ENCODE measurements around the gene HOMER2.

HOMER2 gene

DNA sequence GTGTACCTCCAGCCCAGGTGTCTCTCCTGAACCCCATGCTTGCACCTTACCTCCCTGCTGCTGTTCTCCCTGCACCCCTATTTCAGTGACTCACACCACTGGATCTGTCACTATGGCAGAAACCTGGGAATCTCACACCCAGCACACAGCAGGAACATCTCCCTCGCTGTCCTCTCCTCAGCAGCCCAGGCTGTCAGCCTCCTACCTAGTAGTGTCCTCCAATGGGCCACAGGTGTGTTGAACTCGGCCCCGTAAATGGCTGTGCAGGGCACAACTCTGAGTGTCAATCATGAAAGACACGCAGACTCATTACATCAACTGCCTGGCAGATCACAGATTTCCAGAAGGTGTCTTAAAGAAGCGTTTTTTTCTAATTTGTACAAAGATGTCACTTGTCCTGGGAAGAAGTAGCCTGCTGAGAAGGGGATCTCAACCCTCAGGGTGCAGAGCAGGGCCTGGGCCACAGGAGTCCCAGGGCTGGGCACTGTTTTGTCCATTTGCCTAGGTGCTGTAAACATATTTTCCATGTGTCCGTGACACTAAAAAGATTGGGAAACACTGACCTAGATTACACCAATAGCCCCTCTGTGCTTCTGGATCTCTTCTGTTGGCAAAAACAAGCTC, 33.8 kb downstream of the HOMER2 start:
- Histone ChIP-seq H3K4me3 (replicated peaks; ENCODE audit: low read depth, low read length) (no peak overlapping the region), H3K36me3 (ENCODE audit: control insufficient read depth, insufficient read depth, low read length) (no peaks in the 10 kb centered on the region), H3K27me3 (replicated peaks; ENCODE audit: control insufficient read depth, insufficient read depth, low read length) (peaks cover 3% of the 10 kb centered on the region)
- DNase-seq (ENCODE audit: extremely low read depth, insufficient read length) = no peak
- TF ChIP-seq, protein P1, sequence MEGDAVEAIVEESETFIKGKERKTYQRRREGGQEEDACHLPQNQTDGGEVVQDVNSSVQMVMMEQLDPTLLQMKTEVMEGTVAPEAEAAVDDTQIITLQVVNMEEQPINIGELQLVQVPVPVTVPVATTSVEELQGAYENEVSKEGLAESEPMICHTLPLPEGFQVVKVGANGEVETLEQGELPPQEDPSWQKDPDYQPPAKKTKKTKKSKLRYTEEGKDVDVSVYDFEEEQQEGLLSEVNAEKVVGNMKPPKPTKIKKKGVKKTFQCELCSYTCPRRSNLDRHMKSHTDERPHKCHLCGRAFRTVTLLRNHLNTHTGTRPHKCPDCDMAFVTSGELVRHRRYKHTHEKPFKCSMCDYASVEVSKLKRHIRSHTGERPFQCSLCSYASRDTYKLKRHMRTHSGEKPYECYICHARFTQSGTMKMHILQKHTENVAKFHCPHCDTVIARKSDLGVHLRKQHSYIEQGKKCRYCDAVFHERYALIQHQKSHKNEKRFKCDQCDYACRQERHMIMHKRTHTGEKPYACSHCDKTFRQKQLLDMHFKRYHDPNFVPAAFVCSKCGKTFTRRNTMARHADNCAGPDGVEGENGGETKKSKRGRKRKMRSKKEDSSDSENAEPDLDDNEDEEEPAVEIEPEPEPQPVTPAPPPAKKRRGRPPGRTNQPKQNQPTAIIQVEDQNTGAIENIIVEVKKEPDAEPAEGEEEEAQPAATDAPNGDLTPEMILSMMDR (IDR thresholded peaks at IDR 0.05; ENCODE audit: insufficient read depth, low read length, poor library complexity, severe bottlenecking) = no peak

DNA sequence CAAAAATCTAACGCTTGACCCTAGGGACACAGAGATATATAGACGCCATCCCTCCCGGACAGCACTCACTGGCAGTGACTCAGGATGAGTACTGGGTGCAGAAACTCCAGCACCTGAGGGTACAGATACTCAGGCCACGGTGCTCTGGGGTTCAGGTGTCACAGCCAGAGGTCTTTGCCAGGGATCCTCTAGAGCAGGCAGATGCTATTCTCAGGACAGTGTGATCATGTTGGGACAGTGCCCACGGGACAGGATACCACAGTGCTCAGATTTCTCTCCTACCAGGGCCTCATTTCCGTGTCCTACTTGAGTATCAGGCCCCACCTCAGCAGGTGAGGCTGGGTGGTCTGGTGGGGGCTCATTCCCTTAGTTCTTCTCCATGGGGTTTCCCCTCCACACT, 34.4 kb downstream of the HOMER2 start:
- no peaks in the 10 kb centered on the region for H3K36me3 ChIP-seq (ENCODE audit: control insufficient read depth, insufficient read depth, low read length)
- no peak overlapping the region for H3K4me3 ChIP-seq (replicated peaks; ENCODE audit: low read depth, low read length)
- no peak for DNase-seq (ENCODE audit: extremely low read depth, insufficient read length)
- H3K27me3 ChIP-seq (replicated peaks; ENCODE audit: control insufficient read depth, insufficient read depth, low read length) = peaks cover 3% of the 10 kb centered on the region
- TF ChIP-seq, protein P1 (IDR thresholded peaks at IDR 0.05; ENCODE audit: insufficient read depth, low read length, poor library complexity, severe bottlenecking) = no peak

DNA sequence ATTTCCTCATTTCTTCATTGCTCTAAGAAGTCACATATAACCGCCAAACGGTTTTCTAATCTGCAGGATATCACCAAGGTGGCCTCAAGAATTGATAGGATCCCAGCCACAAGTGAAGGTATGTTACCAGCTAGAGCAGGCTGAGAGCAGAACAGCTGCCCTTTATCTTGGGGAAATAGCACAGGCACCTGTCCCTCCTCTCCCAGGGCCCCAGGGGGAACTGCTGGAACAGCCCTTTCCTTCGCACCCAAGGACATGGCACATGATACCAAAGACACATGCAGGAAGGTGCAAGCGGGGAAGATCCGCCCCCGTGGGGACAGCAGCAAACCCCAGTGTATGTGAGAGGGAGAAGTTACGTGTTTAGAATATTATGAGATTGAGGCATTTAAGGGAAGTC, 35.3 kb downstream of the HOMER2 start:
- no peaks in the 10 kb centered on the region for H3K36me3 ChIP-seq (ENCODE audit: control insufficient read depth, insufficient read depth, low read length)
- DNase-seq (ENCODE audit: extremely low read depth, insufficient read length) = no peak
- TF ChIP-seq, protein P1 (IDR thresholded peaks at IDR 0.05; ENCODE audit: insufficient read depth, low read length, poor library complexity, severe bottlenecking) = no peak

DNA sequence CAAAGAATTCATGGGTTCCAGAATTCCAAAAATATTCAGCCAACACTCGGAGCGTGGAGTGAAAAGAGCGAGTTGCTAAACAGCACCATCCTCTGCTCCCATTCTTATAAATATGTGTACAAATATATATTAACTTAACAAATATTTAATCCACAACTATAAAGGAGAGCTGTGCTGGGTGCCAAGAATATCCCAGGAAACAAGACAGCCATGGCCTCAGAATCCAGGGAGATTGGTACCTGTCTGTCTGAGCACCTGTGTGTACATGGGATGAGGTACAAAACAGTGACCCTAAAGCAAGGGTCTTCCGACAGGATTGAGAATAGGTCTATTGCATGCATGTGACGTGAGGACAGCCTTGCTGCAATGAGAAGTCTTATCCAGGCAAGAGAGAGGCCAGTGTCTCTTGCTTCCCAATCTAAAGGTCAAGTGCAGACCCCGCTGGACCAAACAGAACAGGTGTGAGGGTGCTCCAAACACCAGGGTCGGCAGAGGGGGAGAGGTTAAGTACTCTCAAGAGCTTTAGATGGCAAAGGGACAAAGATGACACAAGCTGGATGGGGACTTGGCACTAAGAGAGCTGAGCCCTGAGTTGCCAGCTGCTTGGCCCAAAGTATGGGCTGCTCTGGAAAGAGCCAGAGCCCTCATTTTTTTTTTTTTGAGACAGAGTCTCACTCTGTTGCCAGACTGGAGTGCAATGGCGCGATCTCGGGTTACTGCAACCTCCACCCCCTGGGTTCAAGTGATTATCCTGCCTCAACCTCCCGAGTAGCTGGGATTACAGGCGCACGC, 36.2 kb downstream of the HOMER2 start:
- Histone ChIP-seq H3K4me3 (replicated peaks; ENCODE audit: low read depth, low read length) (no peak overlapping the region), H3K36me3 (ENCODE audit: control insufficient read depth, insufficient read depth, low read length) (no peaks in the 10 kb centered on the region), H3K27me3 (replicated peaks; ENCODE audit: control insufficient read depth, insufficient read depth, low read length) (peaks cover 2% of the 10 kb centered on the region)
- DNase-seq (ENCODE audit: extremely low read depth, insufficient read length) = no peak
- TF ChIP-seq, protein P1 (IDR thresholded peaks at IDR 0.05; ENCODE audit: insufficient read depth, low read length, poor library complexity, severe bottlenecking) = no peak

More for the DNA sequence above, 35.3 kb downstream of the HOMER2 start:
- H3K27me3 ChIP-seq (replicated peaks; ENCODE audit: control insufficient read depth, insufficient read depth, low read length) = peaks cover 3% of the 10 kb centered on the region
- H3K4me3 ChIP-seq (replicated peaks; ENCODE audit: low read depth, low read length) = no peak overlapping the region

DNA sequence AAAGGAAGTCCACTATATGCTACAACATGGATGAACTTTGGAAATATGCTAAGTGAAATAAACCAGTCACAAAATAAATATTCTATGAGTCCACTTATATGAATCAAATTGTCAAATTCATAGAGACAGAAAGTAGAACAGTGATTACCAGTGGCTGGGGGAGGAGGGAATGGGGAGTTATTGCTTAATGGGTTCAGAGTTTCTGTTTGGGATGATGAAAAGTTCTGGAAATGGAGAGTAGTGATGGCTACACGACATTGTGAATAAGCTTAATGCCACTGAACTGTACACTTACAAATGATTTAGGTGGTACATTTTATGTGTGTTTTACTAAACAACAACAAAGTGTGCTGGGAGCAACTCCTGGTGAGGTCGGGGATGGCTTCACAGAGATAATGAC, 38.1 kb downstream of the HOMER2 start:
- no peak for DNase-seq (ENCODE audit: extremely low read depth, insufficient read length)
- TF ChIP-seq, protein P1 (IDR thresholded peaks at IDR 0.05; ENCODE audit: insufficient read depth, low read length, poor library complexity, severe bottlenecking) = no peak
- Histone ChIP-seq H3K4me3 (replicated peaks; ENCODE audit: low read depth, low read length) (no peak overlapping the region), H3K27me3 (replicated peaks; ENCODE audit: control insufficient read depth, insufficient read depth, low read length) (no peaks in the 10 kb centered on the region; the same call in 1 of the 2 replicates), H3K36me3 (ENCODE audit: control insufficient read depth, insufficient read depth, low read length) (no peaks in the 10 kb centered on the region)
